Epithelial cell of proximal tubule (primary cell): ENCODE measurements around the gene PGM2. TPM values are rescaled to one million over a fixed set of nuclear protein-coding genes. Genes with fewer than 3 reads are reported as not detected.

Experiments used
- DNase-seq: peaks from one replicate; pipeline ENCODE4 v3.0.0-alpha.2; 2011; ENCODE audit warnings: low read depth
- H3K4me3 ChIP-seq: 2 replicates; pipeline ENCODE4 v1.5.1; 2011; ENCODE audit warnings: low read depth, mild to moderate bottlenecking, low read length
- total RNA-seq: library from RNA; depleted of rRNA; stranded (reverse); fragments of >200 nt; gene quantifications from 2 replicates; pipeline ENCODE4 v1.2.3, GENCODE V29; 2015
- TF ChIP-seq, protein P1 (sequence below): conservative IDR thresholded peaks from 2 replicates; pipeline ENCODE4 v1.5.1; 2012; ENCODE audit warnings: low read depth, mild to moderate bottlenecking, low read length

Gene PGM2
- total RNA-seq, 1 donor from 2014 or later, result 27.4 TPM

DNA sequence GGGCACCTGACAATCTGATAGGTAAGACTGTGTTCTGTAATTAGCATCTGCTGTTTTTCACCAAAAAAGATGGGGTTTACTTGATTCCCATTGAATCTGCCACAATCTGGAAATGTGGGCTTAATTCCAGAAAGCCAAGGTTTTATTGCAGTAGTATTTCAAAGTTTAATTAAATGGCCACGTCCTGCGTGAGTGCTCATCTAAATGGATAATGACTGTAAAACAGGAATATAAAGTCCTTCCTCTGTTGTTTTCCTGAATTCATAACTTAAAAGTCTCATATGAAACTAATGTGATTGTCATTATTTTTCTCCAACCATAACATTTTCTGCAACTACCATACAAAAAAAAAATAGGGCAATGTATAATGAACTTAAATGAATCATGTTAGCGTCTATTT lies 2.4 kb downstream of the PGM2 start:
- H3K4me3 ChIP-seq, result no peak overlapping the region
- DNase-seq, result no peak
- TF ChIP-seq, protein P1, sequence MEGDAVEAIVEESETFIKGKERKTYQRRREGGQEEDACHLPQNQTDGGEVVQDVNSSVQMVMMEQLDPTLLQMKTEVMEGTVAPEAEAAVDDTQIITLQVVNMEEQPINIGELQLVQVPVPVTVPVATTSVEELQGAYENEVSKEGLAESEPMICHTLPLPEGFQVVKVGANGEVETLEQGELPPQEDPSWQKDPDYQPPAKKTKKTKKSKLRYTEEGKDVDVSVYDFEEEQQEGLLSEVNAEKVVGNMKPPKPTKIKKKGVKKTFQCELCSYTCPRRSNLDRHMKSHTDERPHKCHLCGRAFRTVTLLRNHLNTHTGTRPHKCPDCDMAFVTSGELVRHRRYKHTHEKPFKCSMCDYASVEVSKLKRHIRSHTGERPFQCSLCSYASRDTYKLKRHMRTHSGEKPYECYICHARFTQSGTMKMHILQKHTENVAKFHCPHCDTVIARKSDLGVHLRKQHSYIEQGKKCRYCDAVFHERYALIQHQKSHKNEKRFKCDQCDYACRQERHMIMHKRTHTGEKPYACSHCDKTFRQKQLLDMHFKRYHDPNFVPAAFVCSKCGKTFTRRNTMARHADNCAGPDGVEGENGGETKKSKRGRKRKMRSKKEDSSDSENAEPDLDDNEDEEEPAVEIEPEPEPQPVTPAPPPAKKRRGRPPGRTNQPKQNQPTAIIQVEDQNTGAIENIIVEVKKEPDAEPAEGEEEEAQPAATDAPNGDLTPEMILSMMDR, result no peak

DNA sequence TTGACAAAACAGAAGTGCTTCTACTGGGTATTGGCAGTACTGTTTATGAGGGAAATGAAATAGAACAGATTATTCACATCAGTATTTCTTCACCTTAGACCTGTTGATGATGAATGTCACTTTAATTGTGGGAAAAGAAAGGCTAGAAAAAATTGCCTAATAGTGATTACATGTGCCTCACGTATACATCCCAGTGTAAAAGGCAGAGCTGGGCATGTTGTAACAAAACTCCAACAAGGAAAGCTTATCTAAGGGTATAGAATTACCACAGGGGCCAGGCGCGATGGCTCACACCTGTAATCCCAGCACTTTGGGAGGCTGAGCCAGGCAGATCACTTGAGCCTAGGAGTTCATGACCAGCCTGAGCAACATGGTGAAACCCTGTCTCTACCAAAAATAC lies 4.2 kb downstream of the PGM2 start:
- no peak overlapping the region for H3K4me3 ChIP-seq
- DNase-seq, result no peak
- TF ChIP-seq, protein P1, result no peak

DNA sequence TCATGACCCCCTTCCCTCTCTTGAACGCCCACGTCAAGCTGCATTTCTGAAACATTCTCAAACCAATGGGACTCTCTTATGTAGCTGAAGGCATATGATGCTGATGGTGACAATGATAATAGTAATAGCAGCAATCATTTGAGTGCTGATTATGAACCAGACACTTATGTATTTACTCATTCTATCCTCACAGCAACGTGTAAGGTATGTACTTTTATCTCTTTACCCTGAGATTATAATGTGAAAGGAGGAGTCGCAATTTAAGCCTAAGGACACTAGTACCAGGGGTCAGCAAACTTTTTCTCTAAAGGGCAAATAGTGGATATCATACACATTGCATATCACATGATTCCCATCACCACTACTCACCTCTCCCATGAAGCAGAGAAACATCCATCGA lies 8.5 kb downstream of the PGM2 start:
- no peak for DNase-seq
- no peak overlapping the region for H3K4me3 ChIP-seq
- TF ChIP-seq, protein P1, result no peak

DNA sequence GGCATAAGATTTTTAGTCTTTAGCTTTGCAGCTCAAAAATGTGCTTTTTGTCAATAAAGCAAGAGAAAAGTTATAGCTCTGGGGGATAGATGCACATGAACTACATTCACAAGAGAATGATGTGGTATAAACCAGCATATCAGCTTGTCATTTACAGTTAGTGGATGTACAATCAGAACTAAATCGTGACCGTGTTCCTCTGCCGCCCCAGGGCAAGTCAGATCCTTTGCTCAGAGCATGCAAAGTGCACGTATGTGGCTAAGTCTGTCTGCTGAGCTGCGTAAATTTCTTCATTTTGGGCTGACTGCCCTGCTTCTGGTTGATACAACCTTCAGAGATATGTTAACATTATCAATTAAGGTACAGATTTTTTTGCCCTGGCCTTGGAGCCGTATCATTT lies 9.3 kb downstream of the PGM2 start:
- TF ChIP-seq, protein P1, result no peak
- no peak overlapping the region for H3K4me3 ChIP-seq
- DNase-seq, result no peak

DNA sequence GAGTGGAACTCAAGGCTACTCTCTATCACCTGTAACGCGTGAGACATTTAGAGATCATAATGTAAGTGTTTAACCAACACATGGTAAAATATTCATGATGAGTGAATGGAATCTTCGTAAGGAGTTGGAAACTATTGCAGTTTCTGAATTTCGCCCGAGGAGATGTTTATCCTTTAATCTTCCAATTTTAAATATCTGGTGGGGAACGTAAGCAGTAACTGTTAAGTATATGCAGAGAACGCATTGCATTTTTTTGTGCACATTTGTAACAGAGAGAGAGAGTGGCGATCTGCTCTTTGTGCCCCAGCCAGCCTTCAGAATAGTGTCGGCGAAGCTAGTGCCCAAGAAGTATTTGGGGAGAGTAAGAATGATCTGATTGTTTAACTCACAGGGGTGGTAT lies 9.8 kb downstream of the PGM2 start:
- TF ChIP-seq, protein P1, result no peak
- no peak overlapping the region for H3K4me3 ChIP-seq
- DNase-seq, result no peak

DNA sequence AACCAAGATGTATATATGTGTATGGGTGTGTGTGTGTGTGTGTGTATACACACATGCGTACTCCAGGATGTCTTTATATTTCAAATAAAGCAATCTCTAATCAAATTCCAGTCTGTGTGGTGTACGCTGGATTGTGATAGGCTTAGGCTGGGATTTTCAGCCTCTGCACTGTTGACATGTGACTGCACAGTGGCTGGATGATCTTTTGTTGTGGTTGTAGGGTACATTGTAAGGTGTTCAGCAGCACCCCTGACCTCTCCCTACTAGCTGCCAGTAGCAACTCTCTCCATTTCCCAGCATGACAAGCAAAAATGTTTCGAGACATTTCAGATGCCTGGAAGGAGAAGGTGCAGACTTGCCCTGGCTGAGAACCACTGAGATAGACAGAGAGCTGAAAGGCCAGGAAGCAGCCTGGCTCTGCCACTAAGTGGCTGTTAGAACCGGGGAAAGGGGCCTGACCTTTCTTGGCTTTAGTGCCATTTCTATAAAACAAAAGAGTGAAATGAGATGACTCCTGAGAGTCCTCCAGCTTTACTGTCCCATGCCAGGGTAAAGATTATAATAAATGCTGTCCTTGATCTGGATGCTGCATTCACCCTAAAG lies 10.5 kb downstream of the PGM2 start:
- no peak for DNase-seq
- TF ChIP-seq, protein P1, result no peak
- H3K4me3 ChIP-seq, result no peak overlapping the region

DNA sequence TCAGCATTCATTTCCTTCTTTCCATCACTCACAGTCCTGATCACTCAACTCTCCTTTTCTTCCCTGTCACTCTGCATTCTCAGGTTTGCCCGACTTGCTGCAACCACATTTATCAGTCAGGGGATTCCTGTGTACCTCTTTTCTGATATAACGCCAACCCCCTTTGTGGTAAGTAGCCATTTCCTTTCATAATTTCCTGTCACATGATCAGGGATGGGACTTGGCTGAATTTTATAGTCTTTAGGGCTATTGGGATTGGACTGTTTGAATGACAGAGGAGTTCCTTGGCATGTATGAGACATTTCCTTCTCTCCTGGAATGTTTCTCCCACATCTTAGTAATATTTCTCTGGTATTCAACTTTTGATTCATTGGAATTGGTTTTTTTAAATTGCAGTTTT lies 11.0 kb downstream of the PGM2 start:
- H3K4me3 ChIP-seq, result no peak overlapping the region
- DNase-seq, result no peak
- TF ChIP-seq, protein P1, result no peak
